HG02678 (cell line): ENCODE results near the gene CTNNBIP1.

Source experiments
- ATAC-seq: cut with Tn5 transposase; IDR thresholded peaks from one replicate; pipeline ENCODE4 v1.9.1; 2021; ENCODE audit warnings: mild to moderate bottlenecking, moderate library complexity; ENCODE audit not compliant: unreplicated experiment

The CTNNBIP1 gene

DNA sequence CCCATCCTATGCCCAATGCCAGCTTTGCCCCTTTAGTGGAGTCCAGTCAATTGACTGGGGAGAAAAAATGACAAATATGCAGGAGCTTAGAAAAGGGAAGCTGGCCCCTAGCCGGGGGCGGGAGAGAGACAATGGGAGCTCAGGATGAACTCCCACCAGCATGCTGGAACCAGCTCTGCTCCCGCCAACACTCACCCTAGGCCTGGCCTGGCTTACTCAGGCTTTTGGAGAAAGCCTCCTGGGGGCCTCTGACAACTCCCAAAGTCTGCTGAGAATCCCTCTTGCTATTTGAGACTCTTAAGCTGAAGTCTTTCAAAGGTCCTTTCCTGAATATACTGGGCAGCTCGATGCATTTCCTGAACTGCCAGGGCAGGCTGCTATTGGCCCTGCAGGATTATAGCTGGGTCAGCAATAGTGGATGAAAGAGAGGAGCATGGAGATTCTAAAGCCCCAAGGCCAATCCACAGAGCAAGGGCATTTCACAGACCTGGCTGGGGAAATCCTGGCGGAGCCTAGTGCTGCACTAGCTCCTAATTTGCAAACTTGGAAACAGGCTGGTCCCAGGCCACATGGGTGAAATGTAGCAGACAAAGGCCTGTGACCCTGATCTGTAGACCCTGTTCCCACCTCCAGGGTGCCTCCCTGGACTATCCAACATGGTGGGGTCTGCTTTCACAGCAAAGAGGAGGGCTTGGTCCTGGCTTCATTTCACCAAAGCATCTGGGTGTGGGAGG lies 50.6 kb downstream of the CTNNBIP1 start:
- no peak for ATAC-seq

GRCh38 chr1:9858293-9859035 lies 51.6 kb downstream of the CTNNBIP1 start:
- ATAC-seq = no peak

DNA sequence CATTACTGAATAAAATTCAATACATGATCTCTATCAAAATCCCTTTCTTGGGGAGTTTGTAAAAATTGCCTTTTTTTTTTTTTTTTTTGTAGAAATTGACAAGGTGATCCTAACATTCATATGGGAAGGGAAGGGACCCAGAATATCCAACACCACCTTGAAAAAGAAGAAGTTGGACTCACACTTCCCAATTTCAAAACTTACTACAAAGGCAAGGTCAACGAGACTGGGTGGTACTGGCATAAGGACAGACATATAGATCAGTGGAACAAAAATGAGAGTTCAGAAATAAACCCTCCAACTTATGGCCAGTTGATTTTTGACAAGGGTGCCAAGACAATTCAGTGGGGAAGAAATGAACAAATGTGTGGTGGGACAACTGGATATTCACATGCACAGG lies 54.9 kb downstream of the CTNNBIP1 start:
- ATAC-seq = no peak

GRCh38 chr1:9853249-9853595 lies 56.8 kb downstream of the CTNNBIP1 start:
- ATAC-seq = no peak

DNA sequence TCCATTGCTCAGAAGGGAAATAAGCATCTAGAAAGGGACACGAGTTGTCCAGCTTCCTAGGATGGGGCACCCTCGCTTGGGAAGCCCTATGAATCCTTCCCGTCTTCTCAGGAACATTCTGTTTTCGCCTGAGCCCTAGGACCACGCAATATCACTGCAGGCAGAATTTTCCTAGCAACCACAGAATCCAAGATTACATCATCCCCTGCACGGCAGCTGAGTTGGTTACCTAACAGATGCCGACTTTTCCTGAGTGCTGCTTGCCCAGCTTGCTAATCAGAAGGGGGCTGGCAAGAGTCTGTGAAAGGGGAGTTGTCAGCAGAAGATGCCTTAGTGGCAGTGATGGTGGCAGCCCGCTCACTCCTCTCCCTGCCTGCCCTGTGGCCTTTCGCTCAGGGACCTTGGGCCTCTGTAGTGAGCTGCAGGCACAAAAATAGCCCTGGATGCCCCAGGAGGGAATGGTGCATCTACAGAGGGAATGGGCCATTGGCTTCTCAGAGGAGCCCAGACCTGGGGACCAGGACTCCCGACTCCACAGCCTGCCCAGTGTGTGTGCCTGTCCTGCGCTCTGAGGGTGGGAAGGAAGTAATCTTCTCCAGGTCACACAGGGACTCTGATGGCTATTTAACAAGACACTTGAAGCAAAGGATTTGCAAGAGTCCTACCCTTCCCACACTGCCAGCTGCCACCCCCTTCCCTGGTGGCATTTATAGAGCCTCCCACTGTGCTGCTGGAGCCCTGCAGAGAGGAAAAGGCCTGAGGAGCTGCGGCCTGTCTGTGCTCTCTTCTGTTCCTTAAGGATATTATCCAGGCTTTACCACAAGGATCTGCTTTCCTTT lies 57.4 kb downstream of the CTNNBIP1 start:
- no peak for ATAC-seq

DNA sequence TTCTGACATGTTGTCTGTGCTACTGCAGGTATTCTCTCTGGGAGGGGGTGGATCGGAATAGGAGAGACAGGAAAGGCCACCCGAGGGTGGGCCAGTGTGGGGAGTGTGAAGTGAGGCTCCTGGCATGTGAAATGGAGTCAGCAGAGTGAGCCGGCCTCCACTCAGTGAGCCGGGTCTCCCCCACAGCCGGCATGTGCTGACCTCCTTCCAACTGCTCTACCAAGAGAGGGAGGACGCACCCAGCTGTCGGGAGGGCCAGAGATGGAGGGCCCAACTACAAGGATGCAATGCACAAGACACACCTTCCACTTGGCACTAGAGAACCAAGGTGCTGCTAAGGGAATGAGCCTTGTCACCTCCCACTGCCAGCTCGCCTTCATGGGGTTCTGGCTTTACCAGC lies 58.1 kb downstream of the CTNNBIP1 start:
- ATAC-seq = no peak

- ATAC-seq = no peak
Measured at GRCh38 chr1:9850442-9851162, 59.5 kb downstream of the CTNNBIP1 start.

- ATAC-seq = peak; percentile 47
Measured at GRCh38 chr1:9849691-9850441, 60.2 kb downstream of the CTNNBIP1 start.

GRCh38 chr1:9848022-9848421 lies 62.0 kb downstream of the CTNNBIP1 start:
- ATAC-seq = no peak

DNA sequence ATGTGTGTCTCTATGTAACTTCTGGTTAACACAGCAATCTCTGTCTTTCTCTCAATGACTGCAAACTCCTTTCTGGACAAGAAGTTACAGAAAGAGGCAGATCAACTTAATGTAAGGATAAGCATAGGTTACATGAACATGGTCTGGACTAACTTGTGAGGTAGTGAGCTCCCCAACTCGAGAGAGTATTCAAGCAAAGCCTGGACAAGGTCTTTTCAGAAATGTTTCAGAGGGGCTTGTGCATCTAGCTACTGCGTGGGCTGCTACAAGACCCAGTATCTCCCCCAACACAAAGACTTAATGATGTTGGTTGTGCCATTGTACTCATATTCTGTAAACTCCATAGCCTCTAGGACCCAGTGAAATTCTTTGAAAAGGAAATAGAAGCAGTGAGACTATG lies 62.8 kb downstream of the CTNNBIP1 start:
- no peak for ATAC-seq

GRCh38 chr1:9846611-9847171 lies 63.4 kb downstream of the CTNNBIP1 start:
- no peak for ATAC-seq

DNA sequence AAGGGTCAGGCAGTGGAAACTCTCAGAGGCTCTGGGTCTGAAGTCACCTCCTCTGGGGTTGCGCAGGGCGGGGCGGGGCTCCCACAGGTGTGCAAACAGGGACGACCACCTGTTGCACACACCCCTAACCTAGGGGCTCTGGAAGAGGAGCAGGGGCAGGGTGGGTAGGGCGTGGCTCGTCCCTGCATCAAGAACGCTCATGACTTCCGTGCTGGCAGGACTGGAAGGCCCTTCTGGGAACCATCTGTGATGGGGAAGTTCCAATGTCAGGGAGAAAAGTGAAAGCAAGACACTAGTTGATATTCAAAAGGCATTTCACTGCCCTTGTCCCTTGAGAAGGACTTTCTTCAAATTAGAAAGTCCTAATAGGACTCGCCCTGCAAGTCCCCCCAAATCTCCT lies 64.2 kb downstream of the CTNNBIP1 start:
- no peak for ATAC-seq

- no peak for ATAC-seq
Measured at GRCh38 chr1:9844756-9845155, 65.3 kb downstream of the CTNNBIP1 start.

GRCh38 chr1:9844106-9844505 lies 66.0 kb downstream of the CTNNBIP1 start:
- ATAC-seq = no peak

DNA sequence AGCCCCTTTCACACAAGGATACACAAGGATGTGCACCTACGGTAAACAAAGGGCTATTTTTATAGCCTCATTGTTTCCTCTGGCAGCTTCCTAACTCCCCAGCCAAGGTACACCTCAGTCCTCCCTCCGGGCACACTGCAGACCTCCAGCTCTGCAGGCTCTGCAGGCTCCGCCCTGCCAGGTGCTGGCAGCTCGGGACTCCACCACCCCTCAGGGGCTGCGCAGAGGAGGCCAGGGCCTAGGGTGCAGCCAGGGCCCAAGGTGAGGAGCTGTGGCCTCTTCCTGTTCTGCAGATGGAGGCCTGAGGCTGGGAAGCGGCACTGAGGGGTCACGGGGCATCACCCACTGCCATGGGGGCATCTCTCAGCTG lies 66.5 kb downstream of the CTNNBIP1 start:
- ATAC-seq = no peak

DNA sequence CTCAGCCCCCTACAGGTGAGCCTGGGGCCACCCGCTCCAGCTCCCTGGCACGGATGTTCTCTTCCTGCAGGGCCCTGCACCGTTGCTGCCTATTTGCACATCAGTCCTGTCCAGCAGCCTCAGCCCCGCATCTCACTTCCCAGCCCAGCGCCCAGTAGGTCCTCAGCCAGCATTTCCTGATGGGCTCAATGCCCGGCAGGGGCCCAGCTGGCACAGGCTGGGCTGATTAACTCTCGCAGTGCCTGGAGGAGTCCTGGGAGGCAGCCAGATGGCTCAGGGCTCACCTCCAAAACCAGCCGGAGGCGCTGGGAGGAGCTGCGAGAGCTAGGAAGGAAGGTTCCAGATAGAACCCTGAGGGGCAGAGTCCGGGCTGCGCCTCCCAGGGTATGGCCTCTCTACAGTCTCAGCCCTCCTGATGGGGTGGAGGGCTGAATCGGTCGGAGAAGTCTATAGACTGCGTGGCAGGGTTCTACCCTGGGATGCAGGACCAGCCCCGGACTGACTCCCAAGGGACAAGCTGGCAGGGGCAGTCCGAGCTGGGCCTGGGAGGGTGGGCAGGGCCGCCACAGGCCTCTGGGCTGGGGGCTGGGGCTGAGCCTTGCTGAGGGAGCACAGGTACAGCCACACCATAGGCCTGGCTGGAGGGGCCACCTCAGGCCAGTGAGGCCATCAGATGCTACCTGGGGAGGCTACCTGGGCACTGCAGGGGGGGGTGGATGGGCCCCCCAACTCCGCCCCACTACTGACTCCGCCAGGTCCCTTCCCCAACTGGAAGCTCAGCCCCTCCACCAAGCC lies 67.1 kb downstream of the CTNNBIP1 start:
- ATAC-seq = no peak

- ATAC-seq = no peak
Measured at GRCh38 chr1:9842073-9842711, 67.9 kb downstream of the CTNNBIP1 start.

DNA sequence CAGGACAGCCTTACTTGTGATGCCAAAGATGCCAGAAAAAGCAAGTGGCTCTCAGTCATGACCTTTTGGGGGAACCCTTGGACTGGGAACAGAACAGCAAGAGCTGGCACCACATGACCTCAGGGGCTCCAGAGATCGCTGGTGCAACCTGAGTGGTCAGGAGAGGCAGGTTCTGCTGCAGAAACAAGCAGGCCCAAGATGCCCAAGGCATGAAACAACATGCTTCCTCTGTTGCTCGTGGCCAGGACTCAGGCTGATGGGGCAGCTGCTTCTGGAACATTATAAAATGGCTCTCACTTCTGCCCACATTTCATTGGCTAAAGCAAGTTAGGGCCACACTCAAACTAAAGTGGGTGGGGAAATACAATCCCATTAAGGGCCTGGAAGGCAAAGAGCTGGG lies 68.6 kb downstream of the CTNNBIP1 start:
- ATAC-seq = no peak

DNA sequence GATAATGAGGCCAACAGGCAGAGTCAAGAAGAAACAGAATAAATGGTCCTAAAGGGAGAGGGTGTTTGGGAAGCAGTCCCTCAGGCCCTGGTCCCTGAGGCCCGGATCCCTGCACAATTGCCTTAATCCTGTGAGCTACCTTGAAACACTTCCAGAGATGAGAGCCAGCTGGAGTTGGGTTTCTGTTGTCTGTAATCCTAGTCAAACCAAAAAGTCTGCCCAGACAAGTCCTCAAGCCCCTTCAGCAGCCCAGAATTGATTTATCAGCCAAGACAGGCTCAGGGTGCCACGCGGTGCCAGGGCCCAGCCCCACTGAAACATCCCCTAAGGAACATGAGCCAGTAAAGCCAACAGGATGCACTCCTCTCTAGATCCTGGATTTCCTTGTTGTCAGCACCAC lies 69.9 kb downstream of the CTNNBIP1 start:
- ATAC-seq = no peak
